Measurements from ENCODE around the gene SECISBP2L. TPM values are rescaled to one million over a fixed set of nuclear protein-coding genes. Genes with fewer than 3 reads are reported as not detected.
A peak's percentile ranks its signal among the peaks of the same experiment; 100 is the strongest.

Gene SECISBP2L

GRCh38 chr15:48940508-48940907 lies 105.7 kb downstream of the SECISBP2L start:
- Histone ChIP-seq H2AFZ (ENCODE audit: low read length) (no peak overlapping the region), H2BK15ac (ENCODE audit: low read length) (no peak overlapping the region), H3K14ac (ENCODE audit: low read length) (no peak overlapping the region), H3K4me1 (ENCODE audit: control insufficient read depth in 2 of 2, insufficient read depth in 1 of 2, low read depth in 1 of 2, low read length in 2 of 2) (no peaks in the 10 kb centered on the region), H3K4me3 (ENCODE audit: low read length in 2 of 2) (no peak overlapping the region), H2BK5ac (ENCODE audit: low read length) (no peak overlapping the region), H3K79me1 (ENCODE audit: low read depth, low read length) (no peaks in the 10 kb centered on the region), H4K8ac (ENCODE audit: low read depth, low read length) (no peak overlapping the region), H3K9ac (ENCODE audit: low read depth, low read length, poor library complexity) (no peak overlapping the region), H3K18ac (ENCODE audit: low read length) (no peak overlapping the region), H3K9me3 (replicated peaks in 1 of 2; ENCODE audit: control insufficient read depth in 2 of 2, insufficient read depth in 1 of 2, low read depth in 1 of 2, low read length in 2 of 2) (no peaks in the 10 kb centered on the region), H3K4ac (ENCODE audit: low read length) (no peak overlapping the region), H2BK120ac (ENCODE audit: low read depth, low read length) (no peak overlapping the region), H3K23ac (ENCODE audit: low read depth, low read length, poor library complexity) (no peak overlapping the region), H2BK12ac (ENCODE audit: low read length) (no peak overlapping the region), H4K91ac (ENCODE audit: low read depth, low read length, poor library complexity) (no peak overlapping the region), H3K27me3 (ENCODE audit: control insufficient read depth in 3 of 3, insufficient read depth in 3 of 3, low read depth in 1 of 3, low read length in 3 of 3) (no peaks in the 10 kb centered on the region), H3K4me2 (ENCODE audit: insufficient read depth, low read length, poor library complexity, severe bottlenecking) (no peak overlapping the region), H3K36me3 (replicated peaks in 1 of 2; ENCODE audit: control insufficient read depth in 2 of 2, insufficient read depth in 2 of 2, low read length in 2 of 2) (no peaks in the 10 kb centered on the region), H2AK5ac (ENCODE audit: low read depth, low read length) (no peak overlapping the region), H3K27ac (replicated peaks; ENCODE audit: low read length) (no peak overlapping the region)
- no peak for DNase-seq (ENCODE audit: low spot score)
- no CpG with 5 or more reads among the region's 6 CpGs for WGBS, 2 donors (ENCODE audit: extremely low coverage in 2 of 2, insufficient read length in 2 of 2, insufficient replicate concordance in 1 of 2)

GRCh38 chr15:48939648-48940047 lies 106.6 kb downstream of the SECISBP2L start:
- Histone ChIP-seq H3K4me3 (ENCODE audit: low read length in 2 of 2) (no peak overlapping the region), H3K79me1 (ENCODE audit: low read depth, low read length) (no peaks in the 10 kb centered on the region), H3K36me3 (replicated peaks in 1 of 2; ENCODE audit: control insufficient read depth in 2 of 2, insufficient read depth in 2 of 2, low read length in 2 of 2) (no peaks in the 10 kb centered on the region), H3K9ac (ENCODE audit: low read depth, low read length, poor library complexity) (peak overlapping the region; percentile 24), H3K4me1 (ENCODE audit: control insufficient read depth in 2 of 2, insufficient read depth in 1 of 2, low read depth in 1 of 2, low read length in 2 of 2) (no peaks in the 10 kb centered on the region), H3K4me2 (ENCODE audit: insufficient read depth, low read length, poor library complexity, severe bottlenecking) (no peak overlapping the region), H2BK12ac (ENCODE audit: low read length) (no peak overlapping the region), H3K18ac (ENCODE audit: low read length) (no peak overlapping the region), H3K27ac (replicated peaks; ENCODE audit: low read length) (no peak overlapping the region), H2BK5ac (ENCODE audit: low read length) (no peak overlapping the region), H4K8ac (ENCODE audit: low read depth, low read length) (no peak overlapping the region), H2AFZ (ENCODE audit: low read length) (no peak overlapping the region), H3K4ac (ENCODE audit: low read length) (no peak overlapping the region), H4K91ac (ENCODE audit: low read depth, low read length, poor library complexity) (no peak overlapping the region), H2BK120ac (ENCODE audit: low read depth, low read length) (no peak overlapping the region), H3K27me3 (ENCODE audit: control insufficient read depth in 3 of 3, insufficient read depth in 3 of 3, low read depth in 1 of 3, low read length in 3 of 3) (no peaks in the 10 kb centered on the region), H2AK5ac (ENCODE audit: low read depth, low read length) (no peak overlapping the region), H2BK15ac (ENCODE audit: low read length) (no peak overlapping the region), H3K9me3 (replicated peaks in 1 of 2; ENCODE audit: control insufficient read depth in 2 of 2, insufficient read depth in 1 of 2, low read depth in 1 of 2, low read length in 2 of 2) (no peaks in the 10 kb centered on the region), H3K14ac (ENCODE audit: low read length) (no peak overlapping the region), H3K23ac (ENCODE audit: low read depth, low read length, poor library complexity) (no peak overlapping the region)
- DNase-seq (ENCODE audit: low spot score) = no peak
- WGBS, 2 donors (ENCODE audit: extremely low coverage in 2 of 2, insufficient read length in 2 of 2, insufficient replicate concordance in 1 of 2) = no CpG with 5 or more reads among the region's 4 CpGs

Small RNA genes lying within 50 kb of the gene (small RNA-seq; reads per million reads assigned to genes)
- gene RF00019 (ENCODE audit: insufficient read depth) = not detected
